Lung (tissue), 12 donors: ENCODE measurements around the gene TMEM176B. TPM values are rescaled to one million over a fixed set of nuclear protein-coding genes. Genes with fewer than 3 reads are reported as not detected.
A peak's percentile ranks its signal among the peaks of the same experiment; 100 is the strongest.

Experiments
- ATAC-seq: fragments of 200-7000 bp; cut with Tn5 transposase; one replicate; pipeline ENCODE4 v1.9.1; 2020; ENCODE audit warnings: moderate number of reproducible peaks; ENCODE audit not compliant: insufficient read depth, low FRiP score
- DNase-seq, 3 donors: peaks; one replicate each; pipeline ENCODE4 v3.0.0-alpha.2; 2013 to 2017
- H3K27ac ChIP-seq, 2 donors: one replicate each; pipeline ENCODE4 v1.5.1; 2013; ENCODE audit warnings: mild to moderate bottlenecking in 2 of 2, moderate library complexity in 2 of 2, control low read depth in 1 of 2, inconsistent platforms in 1 of 2, low read depth in 1 of 2, low read length in 1 of 2
- H3K27me3 ChIP-seq, 3 donors: one replicate each; pipeline ENCODE4 v1.5.1; 2013; ENCODE audit warnings: low read length in 2 of 3; ENCODE audit not compliant: control insufficient read depth in 3 of 3, insufficient read depth in 3 of 3
- H3K36me3 ChIP-seq, 4 donors: one replicate each; pipeline ENCODE4 v1.5.1; 2013; ENCODE audit warnings: low read length in 4 of 4, mild to moderate bottlenecking in 1 of 4, moderate library complexity in 1 of 4; ENCODE audit not compliant: control insufficient read depth in 4 of 4, insufficient read depth in 4 of 4
- H3K4me1 ChIP-seq, 5 donors: one replicate each; pipeline ENCODE4 v1.5.1; 2013; ENCODE audit warnings: low read length in 5 of 5, mild to moderate bottlenecking in 2 of 5, moderate library complexity in 1 of 5; ENCODE audit not compliant: control insufficient read depth in 5 of 5, insufficient read depth in 5 of 5
- H3K4me3 ChIP-seq: one replicate; pipeline ENCODE4 v1.5.1; 2013; ENCODE audit warnings: mild to moderate bottlenecking, control low read depth, moderate library complexity
- H3K9ac ChIP-seq, 2 donors: one replicate each; pipeline ENCODE4 v1.5.1; 2013; ENCODE audit warnings: low read length in 2 of 2, control low read depth in 1 of 2; ENCODE audit not compliant: insufficient read depth in 1 of 2
- H3K9me3 ChIP-seq, 4 donors: one replicate each; pipeline ENCODE4 v1.5.1; 2013; ENCODE audit warnings: low read length in 3 of 4, mild to moderate bottlenecking in 1 of 4, moderate library complexity in 1 of 4; ENCODE audit not compliant: control insufficient read depth in 4 of 4, insufficient read depth in 3 of 4
- WGBS, 2 donors: extraction: QIAGEN DNeasy Blood & Tissue Kit; methylation state at CpG; one replicate each; pipeline ENCODE4 v1.1.7; 2013; 5-methylcytosine and 5-hydroxymethylcytosine counted together
- polyA plus RNA-seq, 2 donors: library from polyadenylated mRNA; stranded (reverse); fragments of 200-250 nt; gene quantifications; one replicate each; pipeline ENCODE4 v1.2.1, GENCODE V29; 2013
- total RNA-seq, 2 donors: library from RNA; depleted of rRNA in 1 of 2; stranded (reverse); fragments of >200 nt in 1 of 2; gene quantifications; one replicate each; pipeline ENCODE4 v1.2.1, GENCODE V29; 2014 to 2021
- TF ChIP-seq, protein P1 (sequence below): IDR thresholded peaks from 2 replicates; pipeline ENCODE4 v1.5.1; 2012; ENCODE audit warnings: mild to moderate bottlenecking; ENCODE audit errors: control extremely low read depth, extremely low read depth
- donor health status: control.
- donor health status: control.
- donor health status: Bipolar disorder and iron deficiency.
- donor health status: healthy.
- donor health status: DM: yes; HTN: yes; CAD: no.

TMEM176B gene
- total and polyA plus RNA-seq, 4 donors = 14.6 to 54.8 (median 38.2) TPM

DNA sequence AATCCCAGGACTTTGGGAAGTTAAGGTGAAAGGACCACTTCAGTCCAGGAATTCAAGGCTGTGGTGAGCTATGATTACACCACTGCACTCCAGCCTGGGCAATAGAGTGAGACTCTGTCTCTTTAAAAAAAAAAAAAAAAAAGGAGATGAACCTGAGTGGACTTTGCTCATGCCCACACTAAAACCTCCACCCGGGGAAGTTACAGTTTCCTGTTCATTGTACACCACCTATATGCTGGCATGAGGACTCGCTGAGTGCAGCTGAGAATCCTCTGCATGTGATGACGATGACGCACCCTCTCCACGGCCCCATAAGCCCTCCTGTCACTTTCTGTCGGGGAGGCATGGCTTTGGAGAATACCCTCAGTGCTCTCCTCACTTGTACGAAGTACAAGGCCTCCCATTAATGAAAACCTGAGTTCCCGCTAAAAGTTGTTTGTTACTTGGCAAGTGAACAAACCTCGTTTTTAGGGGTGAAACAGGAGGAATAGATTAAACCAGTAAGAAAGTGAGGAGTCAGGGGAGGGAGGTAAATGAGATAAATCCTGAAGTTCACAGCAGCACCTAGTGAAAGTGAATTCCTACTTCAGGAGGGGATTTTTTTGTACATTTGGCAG lies 15.9 kb downstream of the TMEM176B start:
- no peak for DNase-seq
- no peak for ATAC-seq
- H3K27ac ChIP-seq = no peak overlapping the region

DNA sequence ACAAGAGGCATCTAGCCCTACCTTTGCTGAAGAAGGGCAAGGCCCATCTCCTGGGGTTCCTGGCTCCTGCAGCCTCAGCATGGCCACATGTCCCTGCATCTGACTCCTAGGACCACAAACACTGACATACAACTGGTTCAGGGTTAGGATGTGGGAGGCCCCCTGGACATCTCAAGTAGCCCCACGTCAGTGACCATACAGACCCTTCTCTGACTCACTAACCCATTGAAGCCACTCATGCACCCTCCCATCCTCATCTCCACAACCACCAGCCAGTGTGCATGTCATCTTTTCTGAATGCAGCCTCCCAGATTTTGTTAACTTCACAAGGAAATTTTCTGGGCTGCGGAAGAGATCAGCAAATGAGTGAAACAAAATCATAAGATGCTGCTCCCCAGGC lies 18.2 kb downstream of the TMEM176B start:
- peaks cover 0 to 30% (median 2%) of the 10 kb centered on the region in 5 donors for H3K4me1 ChIP-seq

More for the DNA sequence above, 15.9 kb downstream of the TMEM176B start:
- no peaks in the 10 kb centered on the region for H3K9me3 ChIP-seq
- no peak overlapping the region for H3K4me3 ChIP-seq
- no peaks in the 10 kb centered on the region for H3K36me3 ChIP-seq
- WGBS, 2 donors = 43 to 48% methylated on average over 9 of the region's 9 CpGs
- no peaks in the 10 kb centered on the region for H3K27me3 ChIP-seq
- TF ChIP-seq, protein P1, sequence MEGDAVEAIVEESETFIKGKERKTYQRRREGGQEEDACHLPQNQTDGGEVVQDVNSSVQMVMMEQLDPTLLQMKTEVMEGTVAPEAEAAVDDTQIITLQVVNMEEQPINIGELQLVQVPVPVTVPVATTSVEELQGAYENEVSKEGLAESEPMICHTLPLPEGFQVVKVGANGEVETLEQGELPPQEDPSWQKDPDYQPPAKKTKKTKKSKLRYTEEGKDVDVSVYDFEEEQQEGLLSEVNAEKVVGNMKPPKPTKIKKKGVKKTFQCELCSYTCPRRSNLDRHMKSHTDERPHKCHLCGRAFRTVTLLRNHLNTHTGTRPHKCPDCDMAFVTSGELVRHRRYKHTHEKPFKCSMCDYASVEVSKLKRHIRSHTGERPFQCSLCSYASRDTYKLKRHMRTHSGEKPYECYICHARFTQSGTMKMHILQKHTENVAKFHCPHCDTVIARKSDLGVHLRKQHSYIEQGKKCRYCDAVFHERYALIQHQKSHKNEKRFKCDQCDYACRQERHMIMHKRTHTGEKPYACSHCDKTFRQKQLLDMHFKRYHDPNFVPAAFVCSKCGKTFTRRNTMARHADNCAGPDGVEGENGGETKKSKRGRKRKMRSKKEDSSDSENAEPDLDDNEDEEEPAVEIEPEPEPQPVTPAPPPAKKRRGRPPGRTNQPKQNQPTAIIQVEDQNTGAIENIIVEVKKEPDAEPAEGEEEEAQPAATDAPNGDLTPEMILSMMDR = no peak
- H3K9ac ChIP-seq = no peak overlapping the region
- H3K4me1 ChIP-seq = peaks cover 7 to 50% (median 11%) of the 10 kb centered on the region in 5 donors

DNA sequence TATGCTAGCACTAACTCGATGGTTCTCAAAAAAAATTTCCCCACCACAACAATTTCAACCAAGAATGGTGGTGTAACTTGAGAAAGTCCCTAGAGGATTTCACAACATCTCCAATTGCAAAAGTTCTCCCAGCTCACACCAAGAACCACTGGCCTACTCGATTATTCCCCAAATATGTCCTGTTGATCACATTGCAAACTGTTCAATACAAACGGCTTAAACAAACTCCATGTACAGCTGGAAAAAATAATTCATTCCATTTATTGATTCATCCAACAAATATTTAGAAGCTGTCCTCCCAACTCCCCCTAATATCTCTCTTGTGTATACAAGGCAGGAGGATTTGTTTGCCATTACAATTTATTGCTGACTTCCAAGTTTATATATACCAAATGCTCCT lies 19.1 kb downstream of the TMEM176B start:
- Histone ChIP-seq H3K27ac (no peak overlapping the region), H3K9me3 (no peaks in the 10 kb centered on the region), H3K4me3 (no peak overlapping the region), H3K9ac (no peak overlapping the region), H3K36me3 (no peaks in the 10 kb centered on the region), H3K4me1 (peaks cover 0 to 29% (median 2%) of the 10 kb centered on the region in 5 donors), H3K27me3 (peaks cover 0 to 2% (median 0%) of the 10 kb centered on the region in 3 donors)
- 10 to 24% methylated on average over 3 of the region's 3 CpGs for WGBS, 2 donors
- DNase-seq = peak in 2 of 3 donors; percentile 40 to 53
- ATAC-seq = no peak
- TF ChIP-seq, protein P1 = no peak

More for the DNA sequence above, 18.2 kb downstream of the TMEM176B start:
- WGBS, 2 donors = 95 to 98% methylated on average over 2 of the region's 2 CpGs
- Histone ChIP-seq H3K9ac (no peak overlapping the region), H3K36me3 (no peaks in the 10 kb centered on the region), H3K9me3 (no peaks in the 10 kb centered on the region), H3K27ac (no peak overlapping the region), H3K4me3 (no peak overlapping the region), H3K27me3 (peaks cover 0 to 2% (median 0%) of the 10 kb centered on the region in 3 donors)
- TF ChIP-seq, protein P1 = no peak
- DNase-seq (no peak), ATAC-seq (no peak)

DNA sequence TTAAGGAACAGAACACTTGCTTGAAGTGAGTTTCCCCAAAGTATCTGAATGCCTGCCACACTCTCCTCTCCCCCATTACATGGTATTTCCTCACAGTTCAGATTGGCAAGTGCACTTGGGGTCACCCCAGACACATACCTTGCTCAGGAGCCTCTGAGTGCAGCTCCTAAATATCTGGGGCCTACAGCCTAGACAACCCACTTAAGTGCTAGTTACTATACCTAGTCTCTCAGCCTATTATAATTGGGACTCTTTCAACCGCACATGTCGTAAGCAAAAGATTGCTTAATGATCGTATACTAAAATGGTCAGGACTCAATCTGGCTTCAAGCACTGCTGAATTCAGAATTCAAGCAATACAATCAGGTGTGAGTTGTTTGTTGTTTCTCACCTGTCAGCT lies 19.9 kb downstream of the TMEM176B start:
- Histone ChIP-seq H3K27me3 (peaks cover 0 to 2% (median 0%) of the 10 kb centered on the region in 3 donors), H3K4me3 (no peak overlapping the region), H3K4me1 (peaks cover 0 to 21% (median 2%) of the 10 kb centered on the region in 5 donors), H3K27ac (no peak overlapping the region), H3K9ac (no peak overlapping the region), H3K36me3 (no peaks in the 10 kb centered on the region), H3K9me3 (no peaks in the 10 kb centered on the region)
- TF ChIP-seq, protein P1 = no peak
- no peak for ATAC-seq
- WGBS, 2 donors = 20 to 31% methylated on average over 3 of the region's 3 CpGs
- DNase-seq = no peak
